CD14-positive monocyte (primary cell): Measurements from ENCODE around the gene SPPL2A. TPM values are rescaled to one million over a fixed set of nuclear protein-coding genes. Genes with fewer than 3 reads are reported as not detected.

Source experiments
- DNase-seq, 3 donors: peaks; one replicate each; pipeline ENCODE4 v3.0.0-alpha.2; 2011 to 2022
- H2AFZ ChIP-seq: 2 replicates; pipeline ENCODE4 v1.6.0; 2012; ENCODE audit warnings: mild to moderate bottlenecking, low read depth, low read length, inconsistent platforms; ENCODE audit not compliant: insufficient read depth, poor library complexity, severe bottlenecking
- H3K27ac ChIP-seq, 2 donors: 1 replicate in 1 of 2; 2 replicates in 1 of 2; pipeline ENCODE4 v1.5.1; 2012 to 2013; ENCODE audit warnings: low read length in 2 of 2, control low read depth in 1 of 2, inconsistent platforms in 1 of 2, low read depth in 1 of 2, mild to moderate bottlenecking in 1 of 2
- H3K27me3 ChIP-seq, 2 donors: one replicate each; pipeline versions ENCODE4 v1.6.0 to v1.6.1; 2011 to 2013; ENCODE audit warnings: low read length in 2 of 2; ENCODE audit not compliant: control insufficient read depth in 2 of 2, insufficient read depth in 2 of 2
- H3K36me3 ChIP-seq, 2 donors: replicated peaks in 1 of 2; 1 replicate in 1 of 2; 2 replicates in 1 of 2; pipeline versions ENCODE4 v1.5.1 to v1.6.1; 2012 to 2013; ENCODE audit warnings: low read length in 2 of 2, control low read depth in 1 of 2, inconsistent platforms in 1 of 2, mild to moderate bottlenecking in 1 of 2; ENCODE audit not compliant: insufficient read depth in 2 of 2, control insufficient read depth in 1 of 2
- H3K4me1 ChIP-seq, 2 donors: 1 replicate in 1 of 2; 2 replicates in 1 of 2; pipeline versions ENCODE4 v1.5.1 to v1.6.1; 2012 to 2013; ENCODE audit warnings: low read length in 2 of 2, control low read depth in 1 of 2, inconsistent platforms in 1 of 2, mild to moderate bottlenecking in 1 of 2, moderate library complexity in 1 of 2; ENCODE audit not compliant: insufficient read depth in 2 of 2, control insufficient read depth in 1 of 2
- H3K4me2 ChIP-seq: replicated peaks from 2 replicates; pipeline ENCODE3; 2012; ENCODE audit warnings: low read length, moderate library complexity, mild to moderate bottlenecking; ENCODE audit not compliant: poor library complexity, severe bottlenecking; ENCODE audit errors: extremely low read depth
- H3K4me3 ChIP-seq, 3 experiments: fragments of 200-600 bp in 1 of 3; sonication (generic) in 1 of 3; replicated peaks in 1 of 3; 1 replicate in 2 of 3; 2 replicates in 1 of 3; pipeline ENCODE4 v1.5.1; 2011 to 2013; ENCODE audit warnings: low read length in 3 of 3, mild to moderate bottlenecking in 3 of 3, control low read depth in 2 of 3, low read depth in 2 of 3, inconsistent platforms in 1 of 3, moderate library complexity in 1 of 3
- H3K79me2 ChIP-seq: 2 replicates; pipeline ENCODE4 v1.6.0; 2012; ENCODE audit warnings: mild to moderate bottlenecking, control low read depth, inconsistent platforms, low read length, moderate library complexity; ENCODE audit not compliant: insufficient read depth
- H3K9ac ChIP-seq: 2 replicates; pipeline ENCODE4 v1.6.0; 2017; ENCODE audit warnings: low read length, mild to moderate bottlenecking; ENCODE audit not compliant: insufficient read depth, poor library complexity, severe bottlenecking
- H3K9me3 ChIP-seq, 2 donors: replicated peaks in 1 of 2; 1 replicate in 1 of 2; 2 replicates in 1 of 2; pipeline versions ENCODE4 v1.5.1 to v1.6.1; 2012 to 2013; ENCODE audit warnings: low read length in 2 of 2, control low read depth in 1 of 2; ENCODE audit not compliant: control insufficient read depth in 1 of 2, insufficient read depth in 1 of 2
- H4K20me1 ChIP-seq: 2 replicates; pipeline ENCODE4 v1.6.0; 2012; ENCODE audit warnings: mild to moderate bottlenecking, low read length, control low read depth, moderate library complexity; ENCODE audit not compliant: insufficient read depth
- H3K27ac Mint-ChIP-seq, 7 donors: one replicate each; pipeline ENCODE4 v1.8.0; 2020; ENCODE audit warnings: mild to moderate bottlenecking in 7 of 7, mixed read lengths in 7 of 7, moderate library complexity in 6 of 7, inconsistent platforms in 2 of 7
- H3K27me3 Mint-ChIP-seq, 3 donors: one replicate each; pipeline ENCODE4 v1.8.0; 2021 to 2022; ENCODE audit warnings: low read depth in 3 of 3, mild to moderate bottlenecking in 3 of 3, mixed read lengths in 3 of 3, moderate library complexity in 3 of 3, inconsistent platforms in 1 of 3
- H3K36me3 Mint-ChIP-seq, 2 donors: one replicate each; pipeline ENCODE4 v1.8.0; 2020; ENCODE audit warnings: mixed read lengths in 2 of 2, inconsistent platforms in 1 of 2, mild to moderate bottlenecking in 1 of 2
- H3K4me1 Mint-ChIP-seq: one replicate; pipeline ENCODE4 v1.8.0; 2020; ENCODE audit warnings: mild to moderate bottlenecking, mixed read lengths
- H3K4me3 Mint-ChIP-seq, 2 donors: one replicate each; pipeline ENCODE4 v1.8.0; 2020; ENCODE audit warnings: mild to moderate bottlenecking in 2 of 2, mixed read lengths in 2 of 2, moderate library complexity in 1 of 2
- H3K9me3 Mint-ChIP-seq, 7 donors: one replicate each; pipeline ENCODE4 v1.8.0; 2020 to 2022; ENCODE audit warnings: mixed read lengths in 7 of 7, mild to moderate bottlenecking in 6 of 7, moderate library complexity in 6 of 7, inconsistent platforms in 2 of 7
- WGBS: methylation state at CpG from one replicate; pipeline ENCODE4 v1.1.5; 2013; ENCODE audit warnings: missing lambda C conversion rate; ENCODE audit not compliant: insufficient coverage; 5-methylcytosine and 5-hydroxymethylcytosine counted together
- intact Hi-C, 2 donors: fragments of 100-400 bp; cut with micrococcal nuclease; formaldehyde crosslinking; loops; one replicate each; pipeline versions ENCODE4 v1.15.0 to v1.15.1; 2023
- polyA plus RNA-seq, 3 donors: library from polyadenylated mRNA; depleted of rRNA in 1 of 3; unstranded in 2 of 3; stranded (reverse) in 1 of 3; fragments of 300-500 nt in 2 of 3; fragments of >200 nt in 1 of 3; fragmentation: Illumina TruSeq in 2 of 3; gene quantifications; 1 replicate in 2 of 3; 2 replicates in 1 of 3; pipeline ENCODE4 v1.2.3, GENCODE V29; 2012 to 2021
- TF ChIP-seq, protein P1 (sequence below): fragments of 200-600 bp; IDR thresholded peaks from one replicate; pipeline ENCODE4 v1.8.0; 2022; ENCODE audit warnings: antibody characterized with exemption, mild to moderate bottlenecking

Gene SPPL2A
- polyA plus RNA-seq, 3 donors = 111 to 204 (median 190) TPM

GRCh38 chr15:50773389-50773788 is 7.9 kb upstream of the SPPL2A start:
- intact Hi-C loops = no loop called here
- WGBS = no CpG with 5 or more reads among the region's 3 CpGs
- H3K27ac Mint-ChIP-seq = no peak overlapping the region

DNA sequence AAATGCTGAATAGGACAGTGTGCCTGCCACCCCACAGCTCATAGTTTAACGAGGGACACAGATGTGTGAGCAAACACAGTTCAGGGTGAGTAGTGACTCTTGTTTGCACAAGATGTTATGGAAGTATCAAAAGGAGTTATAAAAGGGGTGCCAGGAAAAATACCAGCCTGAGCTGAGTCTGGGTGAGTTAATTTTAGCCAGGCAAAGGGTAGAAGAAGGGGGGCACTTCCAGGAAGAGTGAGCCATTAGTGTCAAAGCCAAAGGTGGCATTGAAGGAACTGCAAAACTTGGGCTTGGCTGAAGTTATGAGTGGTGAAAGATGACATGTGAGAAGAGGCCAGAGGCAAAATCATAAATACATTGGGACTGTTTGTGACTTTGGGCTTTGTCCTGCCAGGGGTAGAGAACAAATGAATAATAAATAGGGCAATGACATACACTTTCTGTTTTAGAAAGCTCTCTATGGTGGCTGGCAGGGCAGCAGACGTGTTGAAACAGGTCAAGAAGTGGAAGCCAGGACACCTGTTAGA is 1.9 kb upstream of the SPPL2A start:
- Mint-ChIP-seq H3K27ac (no peak overlapping the region), H3K4me1 (peaks cover 28% of the 10 kb centered on the region), H3K9me3 (peaks cover 0 to 3% (median 0%) of the 10 kb centered on the region in 7 donors), H3K4me3 (no peak overlapping the region), H3K36me3 (peaks cover 0 to 3% of the 10 kb centered on the region in 2 donors), H3K27me3 (peaks cover 1 to 8% (median 7%) of the 10 kb centered on the region in 3 donors)
- H3K9ac ChIP-seq = no peak overlapping the region
- H4K20me1 ChIP-seq = peaks cover 4% of the 10 kb centered on the region
- intact Hi-C loops = loop anchor here (5.0 to 10.0 kb wide), 3 partner anchors 83 to 130 kb away; partner anchors contain the start of gene TRPM7 (in 1 of the 2)
- DNase-seq = no peak
- no peaks in the 10 kb centered on the region for H3K27me3 ChIP-seq
- peaks cover 22 to 30% of the 10 kb centered on the region in 2 donors for H3K4me1 ChIP-seq
- H3K4me3 ChIP-seq = no peak overlapping the region
- no peak overlapping the region for H3K27ac ChIP-seq
- H3K79me2 ChIP-seq = peaks cover 35% of the 10 kb centered on the region
- TF ChIP-seq, protein P1, sequence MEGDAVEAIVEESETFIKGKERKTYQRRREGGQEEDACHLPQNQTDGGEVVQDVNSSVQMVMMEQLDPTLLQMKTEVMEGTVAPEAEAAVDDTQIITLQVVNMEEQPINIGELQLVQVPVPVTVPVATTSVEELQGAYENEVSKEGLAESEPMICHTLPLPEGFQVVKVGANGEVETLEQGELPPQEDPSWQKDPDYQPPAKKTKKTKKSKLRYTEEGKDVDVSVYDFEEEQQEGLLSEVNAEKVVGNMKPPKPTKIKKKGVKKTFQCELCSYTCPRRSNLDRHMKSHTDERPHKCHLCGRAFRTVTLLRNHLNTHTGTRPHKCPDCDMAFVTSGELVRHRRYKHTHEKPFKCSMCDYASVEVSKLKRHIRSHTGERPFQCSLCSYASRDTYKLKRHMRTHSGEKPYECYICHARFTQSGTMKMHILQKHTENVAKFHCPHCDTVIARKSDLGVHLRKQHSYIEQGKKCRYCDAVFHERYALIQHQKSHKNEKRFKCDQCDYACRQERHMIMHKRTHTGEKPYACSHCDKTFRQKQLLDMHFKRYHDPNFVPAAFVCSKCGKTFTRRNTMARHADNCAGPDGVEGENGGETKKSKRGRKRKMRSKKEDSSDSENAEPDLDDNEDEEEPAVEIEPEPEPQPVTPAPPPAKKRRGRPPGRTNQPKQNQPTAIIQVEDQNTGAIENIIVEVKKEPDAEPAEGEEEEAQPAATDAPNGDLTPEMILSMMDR = no peak
- WGBS = 67% methylated on average over 2 of the region's 2 CpGs
- no peaks in the 10 kb centered on the region for H3K36me3 ChIP-seq
- peak overlapping the region; percentile 24 for H2AFZ ChIP-seq
- no peaks in the 10 kb centered on the region for H3K9me3 ChIP-seq
- H3K4me2 ChIP-seq = no peak overlapping the region

More at GRCh38 chr15:50773389-50773788, 7.9 kb upstream of the SPPL2A start:
- H3K79me2 ChIP-seq = no peaks in the 10 kb centered on the region
- DNase-seq = no peak
- Mint-ChIP-seq H3K4me1 (no peaks in the 10 kb centered on the region), H3K27me3 (peaks cover 0 to 10% (median 5%) of the 10 kb centered on the region in 3 donors), H3K4me3 (no peak overlapping the region), H3K36me3 (no peaks in the 10 kb centered on the region), H3K9me3 (peaks cover 0 to 3% (median 0%) of the 10 kb centered on the region in 7 donors)
- no peaks in the 10 kb centered on the region for H3K36me3 ChIP-seq
- TF ChIP-seq, protein P1 = no peak
- H3K9ac ChIP-seq = no peak overlapping the region
- H4K20me1 ChIP-seq = no peaks in the 10 kb centered on the region
- no peak overlapping the region for H3K27ac ChIP-seq
- H3K4me3 ChIP-seq = no peak overlapping the region
- H2AFZ ChIP-seq = no peak overlapping the region
- H3K4me1 ChIP-seq = no peaks in the 10 kb centered on the region
- no peaks in the 10 kb centered on the region for H3K9me3 ChIP-seq
- H3K27me3 ChIP-seq = no peaks in the 10 kb centered on the region
- no peak overlapping the region for H3K4me2 ChIP-seq
